GM12878 (cell line): ENCODE results near the gene RECK. TPM values are rescaled to one million over a fixed set of nuclear protein-coding genes. Genes with fewer than 3 reads are reported as not detected.

Source experiments
- ATAC-seq: fragments of 200-7000 bp; cut with Tn5 transposase; 3 replicates; pipeline ENCODE4 v1.9.1; 2020; ENCODE audit warnings: mild to moderate bottlenecking, moderate library complexity
- BruUV-seq: library from RNA; stranded (reverse); fragments of 400-500 nt; replicated peaks from 2 replicates; lab custom pipeline; 2021; lab: Mats Ljungman, UMichigan
- CTCF ChIA-PET: fragments of 300-600 bp; sonication (Branson Sonifier 250); formaldehyde crosslinking; extraction: SDS; loops from one replicate; lab custom pipeline; 2021; ENCODE audit warnings: inconsistent platforms; lab: Yijun Ruan, JAX
- POLR2A ChIA-PET: fragments of 350-600 bp; formaldehyde crosslinking; extraction: SDS; loops from one replicate; lab custom pipeline; 2021; ENCODE audit warnings: inconsistent platforms; lab: Charles Lee
- RAD21 ChIA-PET: fragments of 300-600 bp; sonication (Branson Sonifier 250); formaldehyde crosslinking; loops from one replicate; lab custom pipeline; 2023; ENCODE audit warnings: antibody characterized with exemption; ENCODE audit not compliant: unreplicated experiment; lab: Charles Lee
- SMC1A ChIA-PET: fragments of 300-600 bp; sonication (Branson Sonifier 250); formaldehyde crosslinking; loops from one replicate; lab custom pipeline; 2023; ENCODE audit not compliant: unreplicated experiment, uncharacterized antibody; lab: Charles Lee
- DNase-seq: peaks from one replicate; pipeline ENCODE4 v3.0.0-alpha.2; 2011; ENCODE audit warnings: low read depth, low spot score
- FAIRE-seq: peaks from 3 replicates; lab custom pipeline; 2011; peaks lifted over from hg19 to GRCh38; lab: Jason Lieb, UNC
- H2AFZ ChIP-seq: 2 replicates; pipeline ENCODE4 v1.6.0; 2011; ENCODE audit warnings: low read depth, low read length, control low read depth; ENCODE audit not compliant: control insufficient read depth
- H3K27ac ChIP-seq: 2 replicates; pipeline ENCODE4 v1.5.1; 2011; ENCODE audit warnings: control low read depth; ENCODE audit not compliant: control insufficient read depth, insufficient read depth
- H3K27me3 ChIP-seq, 2 experiments: replicated peaks in 1 of 2; 2 replicates each; pipeline versions ENCODE4 v1.6.0 to v1.6.1; 2011; ENCODE audit warnings: low read length in 1 of 2; ENCODE audit not compliant: control insufficient read depth in 2 of 2, insufficient read depth in 2 of 2
- H3K36me3 ChIP-seq, 2 experiments: 2 replicates each; pipeline ENCODE4 v1.5.1; 2011; ENCODE audit warnings: low read length in 1 of 2; ENCODE audit not compliant: control insufficient read depth in 2 of 2, insufficient read depth in 2 of 2
- H3K4me1 ChIP-seq: 2 replicates; pipeline ENCODE4 v1.6.1; 2011; ENCODE audit warnings: mild to moderate bottlenecking, low read length, moderate library complexity, mixed read lengths; ENCODE audit not compliant: control insufficient read depth, insufficient read depth
- H3K4me2 ChIP-seq: 2 replicates; pipeline ENCODE4 v1.6.0; 2011; ENCODE audit warnings: control low read depth; ENCODE audit not compliant: control insufficient read depth, insufficient read depth
- H3K4me3 ChIP-seq: fragments of 200-600 bp; sonication (generic); 2 replicates; pipeline ENCODE4 v1.5.1; 2016
- H3K79me2 ChIP-seq: 2 replicates; pipeline ENCODE4 v1.6.0; 2011; ENCODE audit warnings: low read length; ENCODE audit not compliant: control insufficient read depth, insufficient read depth
- H3K9ac ChIP-seq: 2 replicates; pipeline ENCODE4 v1.8.0; 2011; ENCODE audit warnings: low read length, control low read depth, mixed read lengths; ENCODE audit not compliant: control insufficient read depth, insufficient read depth
- H3K9me3 ChIP-seq: replicated peaks from 3 replicates; pipeline ENCODE4 v1.5.1; 2011; ENCODE audit warnings: mild to moderate bottlenecking, low read length; ENCODE audit not compliant: control insufficient read depth, insufficient read depth
- H4K20me1 ChIP-seq: 2 replicates; pipeline ENCODE4 v1.6.0; 2011; ENCODE audit not compliant: control insufficient read depth, insufficient read depth
- HDAC6 ChIP-seq: fragments of 200-600 bp; sonication (generic); IDR thresholded peaks from one replicate; pipeline ENCODE4 v1.8.0; 2017; ENCODE audit warnings: antibody characterized with exemption; ENCODE audit not compliant: unreplicated experiment
- HSF1 ChIP-seq: fragments of 150-350 bp; IDR thresholded peaks from 2 replicates; pipeline ENCODE4 v1.6.1; 2014; ENCODE audit warnings: mild to moderate bottlenecking, low read depth, low read length
- MYC ChIP-seq: IDR thresholded peaks from 2 replicates; pipeline ENCODE4 v1.6.1; 2011; ENCODE audit warnings: mild to moderate bottlenecking, low read length, moderate library complexity, inconsistent platforms; ENCODE audit not compliant: insufficient read depth, insufficient replicate concordance, insufficient read length, severe bottlenecking
- ZNF274 ChIP-seq: IDR thresholded peaks from one replicate; pipeline ENCODE4 v1.8.0; 2011; ENCODE audit not compliant: insufficient read length, insufficient read depth
- WGBS: methylation state at CpG from one replicate; pipeline ENCODE4 v1.1.6; 2016; ENCODE audit warnings: low lambda C conversion rate; ENCODE audit not compliant: insufficient replicate concordance, insufficient coverage; ENCODE audit errors: missing lambda C conversion rate; 5-methylcytosine and 5-hydroxymethylcytosine counted together
- in situ Hi-C: fragments of 300-500 bp; cut with MboI; formaldehyde crosslinking; loops from 9 replicates; pipeline ENCODE4 v1.14.3; 2018; ENCODE audit warnings: mixed read lengths
- intact Hi-C: fragments of 100-400 bp; cut with micrococcal nuclease; formaldehyde crosslinking; loops from one replicate; pipeline ENCODE4 v1.14.2; 2022; ENCODE audit not compliant: unreplicated experiment
- polyA plus RNA-seq, 11 experiments: library from polyadenylated mRNA; depleted of rRNA in 4 of 11; unstranded in 6 of 11; stranded (reverse) in 5 of 11; fragments of >200 nt; fragmentation: Nextera tagmentation in 4 of 11; fragmentation: Illumina TruSeq in 1 of 11; extraction: Ambion mirVana in 4 of 11; extraction: Trizol in 1 of 11; gene quantifications; 1 replicate in 1 of 11; 2 replicates in 10 of 11; pipeline versions ENCODE4 v1.2.1 to v1.2.3, GENCODE V29; 2011 to 2016; ENCODE audit warnings: inconsistent platforms in 2 of 11, missing spikeins in 2 of 11, low read depth in 1 of 11
- total RNA-seq, 4 experiments: library from RNA; depleted of rRNA in 3 of 4; stranded (reverse); fragments of >200 nt in 3 of 4; fragmentation: Illumina TruSeq in 1 of 4; extraction: Trizol in 1 of 4; gene quantifications; 2 replicates each; pipeline versions ENCODE4 v1.2.1 to v1.2.3, GENCODE V29; 2013 to 2021
- TF ChIP-seq, protein P1 (sequence below): fragments of 450-650 bp; IDR thresholded peaks from 2 replicates; pipeline ENCODE4 v1.6.1; 2016; ENCODE audit warnings: mild to moderate bottlenecking

Gene RECK
- total and polyA plus RNA-seq, 10 of the 15 experiments (the other 5 are each of a cell fraction or from before 2014, with no cell fraction given): 0.02 to 0.40 (median 0.13) TPM

GRCh38 chr9:36051317-36051716 lies 14.6 kb downstream of the RECK start (continued):
- TF ChIP-seq, protein P1, sequence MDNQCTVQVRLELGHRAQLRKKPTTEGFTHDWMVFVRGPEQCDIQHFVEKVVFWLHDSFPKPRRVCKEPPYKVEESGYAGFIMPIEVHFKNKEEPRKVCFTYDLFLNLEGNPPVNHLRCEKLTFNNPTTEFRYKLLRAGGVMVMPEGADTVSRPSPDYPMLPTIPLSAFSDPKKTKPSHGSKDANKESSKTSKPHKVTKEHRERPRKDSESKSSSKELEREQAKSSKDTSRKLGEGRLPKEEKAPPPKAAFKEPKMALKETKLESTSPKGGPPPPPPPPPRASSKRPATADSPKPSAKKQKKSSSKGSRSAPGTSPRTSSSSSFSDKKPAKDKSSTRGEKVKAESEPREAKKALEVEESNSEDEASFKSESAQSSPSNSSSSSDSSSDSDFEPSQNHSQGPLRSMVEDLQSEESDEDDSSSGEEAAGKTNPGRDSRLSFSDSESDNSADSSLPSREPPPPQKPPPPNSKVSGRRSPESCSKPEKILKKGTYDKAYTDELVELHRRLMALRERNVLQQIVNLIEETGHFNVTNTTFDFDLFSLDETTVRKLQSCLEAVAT: no peak

GRCh38 chr9:36053971-36054370 lies 17.3 kb downstream of the RECK start:
- Histone ChIP-seq H3K4me3 (no peak overlapping the region), H3K27me3 (no peaks in the 10 kb centered on the region; a peak in 1 of 4 replicates), H3K9ac (no peak overlapping the region), H2AFZ (no peak overlapping the region), H3K79me2 (no peaks in the 10 kb centered on the region), H3K36me3 (no peaks in the 10 kb centered on the region), H3K27ac (no peak overlapping the region), H3K4me1 (no peaks in the 10 kb centered on the region), H3K9me3 (no peaks in the 10 kb centered on the region), H3K4me2 (no peak overlapping the region), H4K20me1 (no peaks in the 10 kb centered on the region)
- SMC1A ChIA-PET: interaction anchor here (0.8 kb wide), 1 partner anchor 21 kb away, joined by 3 read pairs; no protein-coding TSS in a partner anchor
- in situ Hi-C loops: no loop called here
- TF ChIP-seq HSF1 (no peak), ZNF274 (no peak), MYC (no peak), HDAC6 (no peak)
- no TSS peak for BruUV-seq
- WGBS: 47% methylated on average over 3 of the region's 3 CpGs
- ATAC-seq (no peak), DNase-seq (no peak), FAIRE-seq (no peak)
- POLR2A ChIA-PET: interaction anchor here (0.7 kb wide), 1 partner anchor 147 kb away, joined by 4 read pairs; no protein-coding TSS in a partner anchor
- CTCF ChIA-PET: interaction anchor here (1.7 kb wide), 1 partner anchor 30 kb away, joined by 6 read pairs; no protein-coding TSS in a partner anchor
- RAD21 ChIA-PET: no interaction called here
- intact Hi-C loops: no loop called here
